Measurements from ENCODE around the gene CD320.

DNA sequence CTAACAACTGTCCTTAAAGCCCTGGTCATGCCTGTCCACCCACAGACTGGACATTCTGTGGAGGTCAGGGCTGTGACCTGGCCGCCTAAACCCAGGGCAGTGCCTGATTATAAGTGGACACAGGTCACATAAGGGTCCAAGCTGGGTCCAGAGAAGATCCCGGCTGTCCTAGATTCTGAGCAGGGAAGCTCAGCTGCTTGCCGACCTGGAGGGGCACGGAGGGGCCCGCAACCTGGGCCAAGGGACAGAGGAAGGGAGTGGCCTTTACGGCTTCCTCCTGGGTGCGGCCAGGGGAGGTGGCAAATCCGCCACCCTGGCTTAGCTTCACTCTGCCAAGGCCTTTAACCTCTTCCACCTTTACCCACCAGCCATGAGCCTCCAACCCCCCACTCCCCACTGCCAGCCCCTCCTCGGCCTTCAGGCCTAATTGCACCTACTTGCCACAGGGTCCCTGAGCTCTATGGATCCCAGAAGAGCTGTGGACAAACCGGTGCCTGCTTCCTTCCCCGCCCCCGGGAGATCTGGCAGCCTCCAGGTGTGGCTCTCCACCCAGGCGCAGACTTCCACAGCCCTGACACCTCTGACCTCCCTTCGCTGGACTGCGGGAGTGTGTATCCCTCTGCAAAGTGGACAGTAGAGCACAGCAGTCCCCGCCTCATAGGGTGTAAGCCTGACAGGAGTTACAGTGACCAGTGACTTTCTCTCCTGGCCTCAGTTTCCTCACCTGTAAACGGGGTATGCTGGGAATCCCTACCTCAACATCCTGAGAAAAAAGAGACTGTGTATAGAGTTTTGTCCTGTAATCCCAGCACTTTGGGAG is 1.7 kb downstream of the CD320 start:
- TF ChIP-seq, protein P1, sequence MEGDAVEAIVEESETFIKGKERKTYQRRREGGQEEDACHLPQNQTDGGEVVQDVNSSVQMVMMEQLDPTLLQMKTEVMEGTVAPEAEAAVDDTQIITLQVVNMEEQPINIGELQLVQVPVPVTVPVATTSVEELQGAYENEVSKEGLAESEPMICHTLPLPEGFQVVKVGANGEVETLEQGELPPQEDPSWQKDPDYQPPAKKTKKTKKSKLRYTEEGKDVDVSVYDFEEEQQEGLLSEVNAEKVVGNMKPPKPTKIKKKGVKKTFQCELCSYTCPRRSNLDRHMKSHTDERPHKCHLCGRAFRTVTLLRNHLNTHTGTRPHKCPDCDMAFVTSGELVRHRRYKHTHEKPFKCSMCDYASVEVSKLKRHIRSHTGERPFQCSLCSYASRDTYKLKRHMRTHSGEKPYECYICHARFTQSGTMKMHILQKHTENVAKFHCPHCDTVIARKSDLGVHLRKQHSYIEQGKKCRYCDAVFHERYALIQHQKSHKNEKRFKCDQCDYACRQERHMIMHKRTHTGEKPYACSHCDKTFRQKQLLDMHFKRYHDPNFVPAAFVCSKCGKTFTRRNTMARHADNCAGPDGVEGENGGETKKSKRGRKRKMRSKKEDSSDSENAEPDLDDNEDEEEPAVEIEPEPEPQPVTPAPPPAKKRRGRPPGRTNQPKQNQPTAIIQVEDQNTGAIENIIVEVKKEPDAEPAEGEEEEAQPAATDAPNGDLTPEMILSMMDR (tag by site-specific recombination; IDR thresholded peaks at IDR 0.05): no peak
- TF ChIP-seq SP3 (tag by site-specific recombination; IDR thresholded peaks at IDR 0.05) (no peak), RBAK (tag by site-specific recombination; IDR thresholded peaks at IDR 0.05) (no peak), ZNF311 (tag by site-specific recombination; IDR thresholded peaks at IDR 0.05; ENCODE audit: borderline replicate concordance) (no peak)
